ENCODE data around the gene MYO1G.

The MYO1G gene

DNA sequence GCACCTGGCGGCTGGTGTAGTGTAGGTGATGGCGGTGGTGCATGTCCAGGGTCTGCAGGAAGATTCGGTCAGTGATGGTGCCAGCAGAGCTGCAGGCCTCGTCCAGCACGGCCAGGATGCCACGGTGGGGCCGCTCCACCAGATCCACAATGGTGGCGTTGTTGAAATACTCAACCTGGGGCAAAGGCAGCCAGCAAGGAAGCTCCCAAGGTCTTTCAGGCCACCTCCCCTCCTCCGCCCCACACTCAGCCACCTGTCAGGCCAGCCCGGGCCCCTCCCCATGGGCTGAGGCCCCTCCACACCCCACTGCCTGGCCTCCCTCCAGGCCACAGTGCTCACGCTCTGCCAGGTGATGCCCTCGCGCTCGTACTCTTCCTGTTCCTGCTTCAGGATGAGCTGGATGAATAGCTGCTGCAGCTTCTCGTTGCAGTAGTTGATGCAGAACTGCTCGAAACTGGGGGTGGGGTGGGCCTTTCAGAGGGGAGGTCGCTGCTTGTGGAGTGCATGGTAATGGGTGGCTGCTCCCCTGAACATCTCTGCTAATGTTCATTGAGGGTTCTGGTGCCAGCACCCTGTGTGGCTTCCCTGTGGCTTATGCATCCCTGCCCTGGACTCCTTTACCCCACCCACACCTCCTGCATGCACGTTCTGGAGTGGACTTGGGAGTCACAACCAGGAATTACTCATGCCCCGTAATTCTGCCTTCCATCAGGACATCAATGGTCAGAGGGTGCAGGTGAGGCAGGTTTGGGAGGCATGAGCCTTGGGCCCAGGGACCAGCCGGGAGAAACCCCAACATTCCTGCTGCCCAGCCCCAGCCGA, 8.9 kb downstream of the MYO1G start:
- DNase-seq, result no peak
- Mint-ChIP-seq H3K27ac (peak overlapping the region; percentile 11), H3K27me3 (no peaks in the 10 kb centered on the region), H3K4me1 (ENCODE audit: low read depth) (peaks cover 34% of the 10 kb centered on the region), H3K36me3 (ENCODE audit: low read depth) (peaks cover 99% of the 10 kb centered on the region), H3K4me3 (no peak overlapping the region), H3K9me3 (no peaks in the 10 kb centered on the region)

DNA sequence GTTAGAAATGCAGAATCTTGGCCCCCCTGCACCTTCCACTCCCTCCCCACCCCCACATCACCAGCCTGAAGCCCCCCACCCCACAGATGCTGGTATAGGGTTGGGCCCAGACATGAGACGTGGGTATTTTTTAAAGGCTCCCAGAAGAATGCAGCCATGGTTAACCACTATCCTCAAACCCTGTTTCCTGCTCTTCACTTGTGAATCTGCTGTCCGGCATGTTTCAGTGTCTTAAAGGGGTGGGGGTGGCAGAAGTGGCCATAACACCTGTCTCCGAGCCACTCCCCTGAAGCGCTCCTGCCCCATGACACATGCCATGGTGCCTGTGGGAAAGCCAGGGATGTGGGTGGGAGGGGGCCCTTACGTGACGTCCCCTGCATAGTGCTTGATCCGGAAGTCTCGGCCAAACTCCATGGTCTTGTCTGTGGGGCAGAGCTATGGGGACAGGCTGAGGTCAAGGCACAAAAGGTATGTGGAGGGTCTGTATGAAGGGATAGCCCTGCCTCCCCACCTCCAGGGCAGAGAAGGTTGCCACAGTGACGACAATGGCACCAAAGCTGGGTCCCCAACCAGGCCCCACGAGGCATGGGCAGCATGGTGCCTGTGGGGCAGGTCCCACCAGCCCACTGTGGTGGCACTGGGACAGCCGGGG, 9.6 kb downstream of the MYO1G start:
- Mint-ChIP-seq H3K9me3 (no peaks in the 10 kb centered on the region), H3K27ac (peak overlapping the region; percentile 71), H3K4me3 (no peak overlapping the region), H3K27me3 (no peaks in the 10 kb centered on the region), H3K36me3 (ENCODE audit: low read depth) (peaks cover 99% of the 10 kb centered on the region), H3K4me1 (ENCODE audit: low read depth) (peaks cover 26% of the 10 kb centered on the region)
- no peak for DNase-seq

DNA sequence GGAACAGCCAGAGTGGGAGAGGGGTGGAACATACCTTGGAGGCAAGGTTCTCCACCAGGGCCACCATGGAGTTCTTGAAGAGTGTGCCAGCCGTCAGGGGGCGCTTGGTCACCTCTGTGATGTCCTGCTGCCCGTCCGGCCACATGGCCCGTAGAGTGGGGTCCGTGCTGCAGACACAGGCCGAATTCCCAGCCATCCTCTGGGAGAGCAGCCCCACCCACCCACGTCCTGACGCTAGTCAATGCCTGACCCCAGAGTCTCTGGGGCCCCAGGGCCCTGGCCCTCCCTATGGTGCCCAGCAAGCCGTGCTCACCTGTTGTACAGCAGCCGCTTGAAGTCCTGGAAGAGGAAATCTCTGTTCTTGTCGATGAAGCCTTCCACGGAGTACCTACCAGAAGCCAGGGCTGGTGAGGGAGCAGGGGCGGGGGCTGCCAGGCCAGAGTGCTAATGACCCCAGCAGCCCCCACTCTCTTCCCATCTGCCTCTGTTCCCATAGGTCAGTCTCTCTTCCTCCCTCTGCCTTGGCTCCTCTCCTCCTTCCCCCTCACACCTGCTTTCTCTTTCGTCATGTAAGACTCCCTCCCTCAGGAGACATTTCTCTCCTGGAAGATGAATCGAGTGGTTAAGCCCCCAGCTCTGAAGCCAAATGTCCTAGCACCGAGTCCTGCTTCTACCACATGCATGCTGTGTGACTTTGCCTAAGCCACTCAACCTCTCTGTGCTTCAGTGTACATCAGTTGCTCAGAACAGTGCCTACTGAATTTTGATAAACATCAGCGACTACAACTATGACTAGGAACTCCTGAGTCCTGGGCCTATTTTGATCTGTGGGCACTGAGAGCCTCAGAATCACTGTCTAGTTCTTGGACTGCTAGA, 11.0 kb downstream of the MYO1G start:
- Mint-ChIP-seq H3K9me3 (no peaks in the 10 kb centered on the region), H3K36me3 (ENCODE audit: low read depth) (peaks cover 96% of the 10 kb centered on the region), H3K4me3 (no peak overlapping the region), H3K4me1 (ENCODE audit: low read depth) (peaks cover 17% of the 10 kb centered on the region), H3K27ac (peak overlapping the region; percentile 84), H3K27me3 (no peaks in the 10 kb centered on the region)
- no peak for DNase-seq

DNA sequence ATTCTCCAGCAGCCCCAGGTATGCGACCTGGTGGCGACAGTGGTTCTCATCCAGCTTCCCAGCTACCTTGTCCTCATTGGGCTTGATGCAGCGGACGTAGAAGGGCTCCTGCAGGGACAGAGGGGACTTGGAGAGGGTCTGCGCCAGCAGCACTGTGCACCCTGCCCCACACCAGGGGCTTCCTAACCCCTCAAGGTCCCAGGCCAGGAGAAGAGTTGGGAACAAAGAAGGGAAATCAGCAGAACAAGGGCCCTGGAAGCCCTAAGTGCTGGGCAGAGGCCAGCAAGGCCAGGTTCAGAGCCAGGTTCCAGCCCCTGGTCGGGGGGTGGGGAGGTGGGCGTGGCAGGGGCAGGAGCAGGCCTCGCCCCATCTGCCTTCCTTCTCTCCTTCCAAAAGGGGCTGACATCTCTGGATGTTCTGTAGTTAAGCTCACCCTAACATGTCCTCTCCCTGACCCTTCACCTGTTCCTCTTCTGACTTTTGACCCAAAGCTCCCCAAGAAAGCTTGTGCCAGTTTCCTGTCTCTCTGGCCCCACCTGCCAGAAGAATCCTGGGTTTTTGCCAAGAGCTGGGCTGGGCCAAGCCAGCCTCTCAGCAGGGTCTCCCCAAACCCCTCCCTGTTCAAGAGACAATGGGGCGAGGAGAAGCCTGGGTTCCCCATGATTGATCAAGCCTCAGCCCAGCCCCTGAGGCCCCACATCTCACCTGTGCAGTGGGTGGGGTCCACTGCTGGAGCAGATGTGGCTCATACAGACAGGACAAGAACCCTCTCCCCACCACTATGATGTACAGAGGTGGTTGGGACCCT, 11.9 kb downstream of the MYO1G start:
- Mint-ChIP-seq H3K4me3 (no peak overlapping the region), H3K9me3 (no peaks in the 10 kb centered on the region), H3K27ac (peak overlapping the region; percentile 73), H3K4me1 (ENCODE audit: low read depth) (peaks cover 14% of the 10 kb centered on the region), H3K36me3 (ENCODE audit: low read depth) (peaks cover 90% of the 10 kb centered on the region), H3K27me3 (no peaks in the 10 kb centered on the region)
- DNase-seq, result no peak

DNA sequence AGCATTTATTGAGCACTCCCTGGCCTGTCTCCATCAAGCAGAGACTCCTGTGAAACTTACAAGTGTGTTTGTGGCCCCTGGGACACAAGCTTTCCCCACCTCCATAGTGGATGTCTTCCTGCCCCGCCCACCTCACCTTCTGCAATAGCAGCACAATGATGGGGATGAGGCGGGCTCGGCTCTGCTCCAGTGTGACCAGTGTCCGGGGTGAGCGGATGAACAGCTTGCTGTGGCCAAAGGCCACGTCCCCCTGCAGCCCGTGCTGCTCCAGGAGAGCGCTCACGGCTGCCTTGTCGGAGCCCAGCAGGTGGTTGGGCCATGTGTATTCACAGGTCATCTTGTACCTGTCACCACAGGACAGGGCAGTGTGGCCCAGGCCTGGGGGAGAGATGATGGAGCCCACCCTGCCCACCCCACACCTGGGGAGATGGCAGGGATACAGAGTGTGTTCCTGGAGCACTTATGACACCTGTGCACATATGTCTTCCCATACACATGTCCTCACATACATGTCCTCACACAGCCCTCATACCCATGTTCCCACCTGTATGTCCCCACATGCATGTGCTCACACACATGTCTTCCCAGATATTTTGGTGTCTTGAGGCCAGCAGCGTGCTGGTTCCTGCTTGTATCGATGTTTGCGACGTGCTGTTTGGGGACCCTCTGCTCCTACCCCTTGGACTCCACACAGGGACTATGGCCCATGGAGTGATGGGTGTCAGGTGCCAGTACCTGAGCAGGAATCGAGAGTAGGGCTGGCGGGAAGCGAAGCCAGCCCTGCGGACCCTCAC, 12.7 kb downstream of the MYO1G start:
- Mint-ChIP-seq H3K9me3 (no peaks in the 10 kb centered on the region), H3K27ac (peak overlapping the region; percentile 82), H3K27me3 (no peaks in the 10 kb centered on the region), H3K4me1 (ENCODE audit: low read depth) (peaks cover 11% of the 10 kb centered on the region), H3K36me3 (ENCODE audit: low read depth) (peaks cover 82% of the 10 kb centered on the region), H3K4me3 (no peak overlapping the region)
- DNase-seq, result no peak

DNA sequence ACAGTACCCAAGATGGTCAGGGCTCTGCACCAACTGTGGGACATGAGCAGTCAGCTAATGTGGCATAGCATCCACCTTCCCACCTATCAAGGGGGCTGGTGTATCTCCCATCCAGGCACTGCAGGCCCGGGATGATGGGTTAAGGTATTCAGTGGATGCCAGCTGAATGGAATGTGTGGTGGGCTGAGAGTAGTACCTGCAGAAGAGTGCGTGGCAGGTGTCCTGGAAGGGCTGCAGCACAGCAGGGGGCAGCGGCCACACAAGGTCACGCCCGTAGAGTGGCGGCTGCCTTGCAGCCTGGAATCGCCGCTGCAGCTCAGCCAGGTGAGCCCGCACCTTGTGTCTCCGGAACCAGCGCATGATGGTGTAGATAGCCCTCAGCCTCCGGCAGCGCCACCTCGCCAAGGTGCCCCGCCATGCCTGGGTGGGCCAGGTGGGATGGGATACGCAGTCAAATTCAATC, 13.3 kb downstream of the MYO1G start:
- Mint-ChIP-seq H3K4me1 (ENCODE audit: low read depth) (peaks cover 13% of the 10 kb centered on the region), H3K27ac (peak overlapping the region; percentile 76), H3K4me3 (no peak overlapping the region), H3K27me3 (no peaks in the 10 kb centered on the region), H3K36me3 (ENCODE audit: low read depth) (peaks cover 77% of the 10 kb centered on the region), H3K9me3 (no peaks in the 10 kb centered on the region)
- DNase-seq, result no peak

DNA sequence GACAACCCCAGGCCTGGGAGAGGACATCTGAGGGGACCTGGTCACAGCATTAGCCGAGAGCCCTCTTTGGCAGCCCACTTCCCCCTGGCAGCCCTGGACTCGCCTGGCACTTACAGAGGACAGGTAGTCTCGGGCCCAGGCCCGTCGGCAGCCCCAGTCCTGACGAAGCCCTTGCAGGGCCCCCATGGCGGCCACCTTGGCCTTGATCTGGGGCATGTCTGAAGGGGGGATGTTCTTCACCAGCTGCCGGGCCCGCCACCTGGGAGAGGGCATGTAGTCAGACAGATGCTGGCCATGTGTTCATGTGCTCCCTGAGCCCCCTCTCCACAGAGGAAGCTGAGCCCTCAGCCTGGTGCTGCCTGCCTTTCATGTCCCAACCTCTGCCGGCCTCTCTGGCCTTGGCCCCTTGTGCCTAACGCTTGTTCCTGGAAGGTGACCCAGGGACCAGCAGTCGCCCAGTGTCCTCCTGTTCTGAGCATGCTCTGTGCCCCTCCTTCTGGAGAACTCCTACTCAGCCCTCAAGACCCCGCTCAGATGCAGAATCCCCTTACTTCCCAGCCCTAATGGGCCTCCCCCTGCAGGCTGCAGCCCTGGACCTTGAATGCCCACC, 13.9 kb downstream of the MYO1G start:
- Mint-ChIP-seq H3K27me3 (no peaks in the 10 kb centered on the region), H3K36me3 (ENCODE audit: low read depth) (peaks cover 77% of the 10 kb centered on the region)

DNA sequence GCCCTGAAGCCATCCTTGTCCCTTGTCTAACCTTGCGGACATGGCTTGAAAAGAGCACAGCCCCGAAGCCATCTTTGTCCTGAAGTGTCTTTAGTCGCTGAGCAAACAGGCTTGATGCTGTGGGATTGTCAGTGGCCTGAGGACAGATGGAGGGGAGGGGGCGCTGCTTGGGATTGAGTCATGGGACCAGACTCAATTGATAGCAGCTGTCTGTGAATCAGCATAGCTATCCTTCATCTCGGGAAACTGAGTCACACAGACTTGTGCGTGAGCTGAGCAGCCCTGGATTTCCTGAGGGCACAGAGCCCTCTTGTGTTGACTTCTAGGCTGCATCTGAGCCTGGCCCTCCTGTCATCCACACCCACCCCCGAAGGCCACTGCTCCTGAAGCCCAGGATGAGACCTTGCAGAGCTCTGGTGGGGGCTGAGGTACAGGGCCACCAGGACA, 14.4 kb downstream of the MYO1G start:
- Mint-ChIP-seq H3K9me3 (no peaks in the 10 kb centered on the region), H3K36me3 (ENCODE audit: low read depth) (peaks cover 74% of the 10 kb centered on the region), H3K27me3 (no peaks in the 10 kb centered on the region), H3K4me3 (no peak overlapping the region), H3K4me1 (ENCODE audit: low read depth) (peaks cover 24% of the 10 kb centered on the region), H3K27ac (peak overlapping the region; percentile 72)
- no peak for DNase-seq

More for the DNA sequence above, 13.9 kb downstream of the MYO1G start:
- Mint-ChIP-seq H3K9me3 (no peaks in the 10 kb centered on the region), H3K27ac (peak overlapping the region; percentile 76), H3K4me1 (ENCODE audit: low read depth) (peaks cover 18% of the 10 kb centered on the region), H3K4me3 (no peak overlapping the region)
- DNase-seq, result peak; percentile 44

DNA sequence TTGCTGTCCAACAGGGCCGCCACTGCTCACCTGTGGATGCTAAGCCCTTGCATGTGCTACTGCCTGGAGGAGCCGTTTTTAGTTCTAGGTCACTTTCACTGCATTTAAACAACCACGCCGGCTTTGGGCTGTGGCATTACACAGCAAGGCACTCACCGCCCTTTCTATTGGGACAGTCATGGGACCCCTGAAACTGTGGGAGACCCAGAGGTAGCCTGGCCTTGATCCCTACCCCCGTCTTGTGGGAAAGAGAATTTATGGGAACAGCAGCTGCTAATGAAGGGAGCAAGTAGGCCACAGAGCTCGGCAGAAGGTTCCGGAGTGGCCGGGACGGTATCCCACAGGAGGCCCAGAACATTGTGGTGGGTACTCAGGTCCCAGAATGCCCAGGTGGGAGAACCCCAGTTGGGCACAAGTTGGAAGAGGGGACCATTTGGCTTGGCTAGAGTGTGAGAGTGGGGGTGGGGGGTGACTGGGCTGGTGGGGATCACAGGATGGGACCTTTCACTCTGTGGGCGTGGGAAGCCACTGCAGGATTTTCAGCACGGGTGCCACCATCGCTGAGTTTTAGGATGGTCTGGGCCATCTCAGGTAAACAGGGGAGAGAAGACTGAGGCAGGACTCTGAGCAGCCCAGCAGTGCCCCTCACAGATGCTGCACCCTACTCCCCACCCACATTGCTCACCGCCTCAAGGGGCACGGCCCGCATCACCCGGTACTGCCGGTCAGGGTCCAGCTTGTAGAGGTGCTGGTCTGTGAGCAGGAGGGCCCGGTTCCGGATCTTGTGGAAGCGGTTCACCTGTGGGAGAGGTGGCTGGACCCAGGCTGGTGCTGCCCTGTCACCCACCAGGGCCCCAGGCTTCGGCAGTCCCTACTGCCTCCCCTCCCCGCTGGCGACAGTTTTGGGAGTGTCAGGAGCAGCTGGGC, 15.2 kb downstream of the MYO1G start:
- DNase-seq, result no peak
- H3K4me1 Mint-ChIP-seq (ENCODE audit: low read depth), result peaks cover 26% of the 10 kb centered on the region
- H3K27me3 Mint-ChIP-seq, result no peaks in the 10 kb centered on the region
- H3K4me3 Mint-ChIP-seq, result no peak overlapping the region
- H3K27ac Mint-ChIP-seq, result peak overlapping the region; percentile 57
- H3K9me3 Mint-ChIP-seq, result no peaks in the 10 kb centered on the region
- H3K36me3 Mint-ChIP-seq (ENCODE audit: low read depth), result peaks cover 67% of the 10 kb centered on the region

DNA sequence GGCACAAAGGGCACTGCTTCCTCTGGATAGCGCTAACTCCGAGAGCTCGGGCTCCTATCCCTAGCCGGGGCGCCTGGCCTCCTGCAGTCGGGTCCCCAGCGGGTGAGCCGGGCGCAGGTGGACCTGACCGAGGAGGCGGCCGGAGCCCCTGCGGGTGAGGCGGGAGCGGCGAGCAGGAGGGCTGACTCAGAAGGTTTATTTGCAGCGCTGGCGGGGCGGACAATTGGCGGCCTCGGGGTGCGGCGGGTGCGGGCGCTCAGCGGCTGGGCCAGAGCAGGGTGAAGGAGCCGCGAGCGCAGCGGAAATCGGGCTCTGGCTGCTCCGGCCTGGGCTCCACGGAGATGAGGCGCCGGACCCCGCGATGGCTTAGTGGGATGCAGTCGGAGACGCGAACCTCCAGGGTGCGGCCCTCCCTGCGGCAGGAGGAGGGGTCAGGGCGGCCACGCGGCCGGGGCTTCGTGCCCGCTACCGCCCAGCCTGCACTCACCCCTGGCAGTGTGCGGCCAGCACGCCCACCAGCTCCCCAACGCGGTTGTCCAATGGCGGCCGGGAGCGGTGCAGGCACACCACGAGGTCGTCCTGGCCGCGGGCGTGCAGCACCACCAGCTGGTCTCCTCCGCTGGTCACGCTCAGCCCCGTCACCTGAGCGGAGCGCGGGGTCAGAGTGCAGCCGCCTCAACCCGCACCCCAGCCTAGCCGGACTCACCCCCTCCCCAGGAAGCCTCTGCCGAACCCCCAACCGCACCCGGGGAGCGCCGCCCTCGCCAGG, 16.1 kb downstream of the MYO1G start:
- H3K27ac Mint-ChIP-seq, result no peak overlapping the region

DNA sequence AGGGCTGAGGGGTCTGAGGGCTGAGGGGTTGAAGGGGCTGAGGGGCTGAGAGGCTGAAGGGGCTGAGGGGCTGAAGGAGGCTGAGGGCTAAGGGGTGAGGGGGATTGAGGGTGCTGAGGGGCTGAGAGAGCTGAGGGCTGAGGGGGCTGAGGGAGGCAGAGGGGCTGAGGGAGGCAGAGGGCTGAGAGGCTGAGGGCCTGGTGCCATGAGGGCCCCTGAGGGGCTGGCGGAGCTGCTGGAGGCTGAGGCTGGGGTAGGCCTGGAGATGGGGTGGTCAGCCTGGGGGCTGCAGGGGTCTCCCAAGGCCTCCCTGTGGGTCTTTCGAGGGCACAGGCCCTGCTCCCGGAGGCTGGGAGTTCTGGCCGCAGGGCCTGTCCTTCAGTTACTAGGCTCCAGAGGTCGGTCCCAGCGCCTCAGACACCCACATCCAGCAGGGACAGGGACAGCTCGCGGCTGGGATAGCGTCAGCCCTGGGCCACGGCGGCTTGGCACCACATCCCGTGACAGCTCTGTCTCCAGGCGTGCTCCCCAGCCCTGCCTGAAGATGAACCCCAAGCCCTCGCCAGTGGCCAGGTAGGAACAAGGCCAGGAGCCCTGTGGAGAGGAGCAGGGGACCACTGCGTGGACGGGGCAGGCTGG, 16.9 kb downstream of the MYO1G start:
- Mint-ChIP-seq H3K27ac (peak overlapping the region; percentile 44), H3K36me3 (ENCODE audit: low read depth) (peaks cover 50% of the 10 kb centered on the region), H3K4me1 (ENCODE audit: low read depth) (peaks cover 25% of the 10 kb centered on the region), H3K27me3 (no peaks in the 10 kb centered on the region), H3K9me3 (no peaks in the 10 kb centered on the region), H3K4me3 (no peak overlapping the region)
- peak; percentile 38 for DNase-seq

More for the DNA sequence above, 16.1 kb downstream of the MYO1G start:
- H3K4me1 Mint-ChIP-seq (ENCODE audit: low read depth), result peaks cover 25% of the 10 kb centered on the region
- DNase-seq, result peak; percentile 37
- H3K9me3 Mint-ChIP-seq, result no peaks in the 10 kb centered on the region
- no peak overlapping the region for H3K4me3 Mint-ChIP-seq
- H3K36me3 Mint-ChIP-seq (ENCODE audit: low read depth), result peaks cover 57% of the 10 kb centered on the region
- H3K27me3 Mint-ChIP-seq, result no peaks in the 10 kb centered on the region
